Liver (tissue), 9 donors: ENCODE results near the gene PCDH9. TPM values are rescaled to one million over a fixed set of nuclear protein-coding genes. Genes with fewer than 3 reads are reported as not detected.

ENCODE experiments used
- DNase-seq: peaks from one replicate; pipeline ENCODE4 v3.0.0-alpha.2; 2017; ENCODE audit warnings: low spot score
- H3K27ac ChIP-seq, 2 donors: one replicate each; pipeline ENCODE4 v1.7.0; 2013; ENCODE audit warnings: inconsistent platforms in 2 of 2, low read length in 2 of 2, control low read depth in 1 of 2, low read depth in 1 of 2, mild to moderate bottlenecking in 1 of 2
- H3K27me3 ChIP-seq, 4 donors: one replicate each; pipeline versions ENCODE4 v1.6.1 to v1.7.0; 2013; ENCODE audit warnings: low read length in 3 of 4, inconsistent platforms in 1 of 4, mild to moderate bottlenecking in 1 of 4, moderate library complexity in 1 of 4; ENCODE audit not compliant: control insufficient read depth in 4 of 4, insufficient read depth in 4 of 4
- H3K36me3 ChIP-seq, 4 donors: one replicate each; pipeline versions ENCODE4 v1.6.1 to v1.7.0; 2013; ENCODE audit warnings: low read length in 3 of 4, mild to moderate bottlenecking in 3 of 4, low read depth in 1 of 4, moderate library complexity in 1 of 4; ENCODE audit not compliant: control insufficient read depth in 4 of 4, insufficient read depth in 3 of 4
- H3K4me1 ChIP-seq, 4 donors: one replicate each; pipeline versions ENCODE4 v1.6.1 to v1.7.0; 2013; ENCODE audit warnings: low read length in 3 of 4, mild to moderate bottlenecking in 3 of 4, moderate library complexity in 1 of 4; ENCODE audit not compliant: control insufficient read depth in 4 of 4, insufficient read depth in 4 of 4
- H3K4me3 ChIP-seq, 3 donors: one replicate each; pipeline versions ENCODE4 v1.6.1 to v1.7.0; 2013; ENCODE audit warnings: low read length in 3 of 3, control low read depth in 1 of 3, low read depth in 1 of 3, mild to moderate bottlenecking in 1 of 3
- H3K9ac ChIP-seq, 2 donors: one replicate each; pipeline ENCODE4 v1.7.0; 2013; ENCODE audit warnings: low read length in 2 of 2, mild to moderate bottlenecking in 2 of 2, moderate library complexity in 2 of 2, control low read depth in 1 of 2, low read depth in 1 of 2
- H3K9me3 ChIP-seq, 4 donors: one replicate each; pipeline versions ENCODE4 v1.6.1 to v1.7.0; 2013; ENCODE audit warnings: low read length in 3 of 4; ENCODE audit not compliant: control insufficient read depth in 4 of 4
- CTCF ChIP-seq: fragments of 150-350 bp; IDR thresholded peaks from 2 replicates; pipeline ENCODE4 v1.5.1; 2017; ENCODE audit warnings: improper control_type of control experiment, low read depth, low read length; ENCODE audit not compliant: missing input control
- EGR1 ChIP-seq, 2 donors: IDR thresholded peaks; 2 replicates each; pipeline ENCODE4 v1.6.1; 2016 to 2018; ENCODE audit warnings: antibody characterized with exemption in 2 of 2, low read depth in 2 of 2
- FOXA1 ChIP-seq: IDR thresholded peaks from 2 replicates; pipeline ENCODE4 v1.6.1; 2016; ENCODE audit warnings: antibody characterized with exemption
- FOXA2 ChIP-seq: IDR thresholded peaks from 2 replicates; pipeline ENCODE4 v1.6.1; 2016; ENCODE audit warnings: antibody characterized with exemption
- GABPA ChIP-seq, 2 donors: IDR thresholded peaks in 1 of 2; conservative IDR thresholded peaks in 1 of 2; 2 replicates each; pipeline ENCODE4 v1.6.1; 2016; ENCODE audit warnings: antibody characterized with exemption in 2 of 2, mild to moderate bottlenecking in 1 of 2, moderate library complexity in 1 of 2
- HNF4A ChIP-seq, 2 donors: conservative IDR thresholded peaks; 2 replicates each; pipeline ENCODE4 v1.6.1; 2016; ENCODE audit warnings: antibody characterized with exemption in 2 of 2, mild to moderate bottlenecking in 2 of 2
- HNF4G ChIP-seq: IDR thresholded peaks from 2 replicates; pipeline ENCODE4 v1.6.1; 2016; ENCODE audit warnings: antibody characterized with exemption
- JUND ChIP-seq, 2 donors: IDR thresholded peaks; 2 replicates each; pipeline ENCODE4 v1.6.1; 2016; ENCODE audit warnings: antibody characterized with exemption in 2 of 2
- NR2F2 ChIP-seq: IDR thresholded peaks from 2 replicates; pipeline ENCODE4 v1.6.1; 2016; ENCODE audit warnings: antibody characterized with exemption
- RAD21 ChIP-seq, 2 donors: IDR thresholded peaks; 2 replicates each; pipeline ENCODE4 v1.6.1; 2016; ENCODE audit warnings: antibody characterized with exemption in 2 of 2, mild to moderate bottlenecking in 2 of 2
- RXRA ChIP-seq, 2 donors: IDR thresholded peaks; 2 replicates each; pipeline ENCODE4 v1.6.1; 2017 to 2018; ENCODE audit warnings: antibody characterized with exemption in 2 of 2, mild to moderate bottlenecking in 1 of 2
- SP1 ChIP-seq: IDR thresholded peaks from 2 replicates; pipeline ENCODE4 v1.6.1; 2018; ENCODE audit warnings: antibody characterized with exemption, mild to moderate bottlenecking
- TAF1 ChIP-seq: conservative IDR thresholded peaks from 2 replicates; pipeline ENCODE4 v1.6.1; 2016; ENCODE audit warnings: antibody characterized with exemption, mild to moderate bottlenecking
- YY1 ChIP-seq: IDR thresholded peaks from 2 replicates; pipeline ENCODE4 v1.6.1; 2016; ENCODE audit warnings: antibody characterized with exemption, mild to moderate bottlenecking
- ZBTB33 ChIP-seq: IDR thresholded peaks from 2 replicates; pipeline ENCODE4 v1.6.1; 2016; ENCODE audit warnings: antibody characterized with exemption
- WGBS: extraction: QIAGEN DNeasy Blood & Tissue Kit; methylation state at CpG from one replicate; pipeline ENCODE4 v1.1.7; 2013; 5-methylcytosine and 5-hydroxymethylcytosine counted together
- polyA plus RNA-seq, 2 donors: library from polyadenylated mRNA; stranded (reverse) in 1 of 2; unstranded in 1 of 2; fragments of 200-250 nt in 1 of 2; fragments of >200 nt in 1 of 2; fragmentation: Nextera tagmentation in 1 of 2; extraction: Ambion mirVana in 1 of 2; gene quantifications; one replicate each; pipeline versions ENCODE4 v1.2.1 to v1.2.3, GENCODE V29; 2013 to 2015
- total RNA-seq, 2 donors: library from RNA; depleted of rRNA; stranded (reverse); fragments of >200 nt; gene quantifications; one replicate each; pipeline ENCODE4 v1.2.3, GENCODE V29; 2014
- TF ChIP-seq, protein P1 (sequence below): IDR thresholded peaks from 2 replicates; pipeline ENCODE4 v1.6.1; 2016; ENCODE audit warnings: antibody characterized with exemption
- TF ChIP-seq, protein P2 (sequence below): IDR thresholded peaks from 2 replicates; pipeline ENCODE4 v1.6.1; 2016; ENCODE audit warnings: antibody characterized with exemption, mild to moderate bottlenecking
- TF ChIP-seq, protein P3 (sequence below): IDR thresholded peaks from 2 replicates; pipeline ENCODE4 v1.6.1; 2016; ENCODE audit warnings: antibody characterized with exemption
- donor health status: healthy.
- donor health status: healthy.
- donor health status: healthy.
- donor health status: healthy.
- donor health status: healthy.

Gene PCDH9
- total and polyA plus RNA-seq, 4 donors = 0.90 to 4.0 (median 2.2) TPM

DNA sequence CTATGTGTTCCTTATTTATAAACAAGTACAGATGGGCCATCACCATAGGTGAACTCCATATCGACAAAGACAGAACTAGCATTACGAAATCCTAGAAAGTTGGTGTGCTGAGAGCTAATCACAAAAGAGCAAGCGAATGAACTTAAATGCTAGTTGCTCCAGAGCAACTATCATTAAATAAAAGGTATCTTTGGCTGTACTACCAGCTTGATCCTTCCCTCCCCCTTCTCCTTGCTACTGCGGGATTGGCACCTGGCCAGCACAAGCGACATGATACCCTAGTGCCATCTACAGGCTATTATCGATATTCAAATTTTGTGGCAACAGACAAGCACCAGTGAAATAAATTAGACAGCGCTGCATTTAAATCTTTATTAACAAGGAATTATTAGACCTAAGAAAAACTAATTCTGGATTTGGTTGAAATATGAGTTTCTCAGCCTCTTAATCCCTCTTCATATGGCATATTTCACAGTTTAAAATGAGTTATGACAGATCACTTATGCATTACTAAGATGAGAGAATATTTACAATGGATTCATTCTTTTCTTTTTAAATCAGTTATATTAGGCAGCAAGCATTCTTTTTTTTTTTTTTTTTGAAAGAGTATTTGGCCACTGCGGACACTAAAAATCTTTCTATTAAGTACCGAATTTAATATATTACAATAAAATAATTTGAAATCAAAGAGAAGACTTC, 5.8 kb downstream of the PCDH9 start:
- WGBS = 17% methylated on average over 9 of the region's 9 CpGs
- H3K36me3 ChIP-seq = no peaks in the 10 kb centered on the region
- H3K27ac ChIP-seq = no peak overlapping the region
- DNase-seq = peak; percentile 59
- H3K9me3 ChIP-seq = no peaks in the 10 kb centered on the region
- H3K4me3 ChIP-seq = peak overlapping the region in 1 of 3 donors; percentile 0
- H3K27me3 ChIP-seq = peaks cover 0 to 6% (median 0%) of the 10 kb centered on the region in 4 donors
- H3K4me1 ChIP-seq = peaks cover 0 to 18% (median 4%) of the 10 kb centered on the region in 4 donors
- peak in 1 of 2 donors; percentile 51 for TF ChIP-seq RXRA (IDR thresholded peaks at IDR 0.05)
- no peak for TF ChIP-seq NR2F2
- peak in 1 of 2 donors; percentile 23 for TF ChIP-seq JUND (IDR thresholded peaks at IDR 0.05)
- TF ChIP-seq EGR1 (IDR thresholded peaks at IDR 0.05; ENCODE audit: low read depth in 2 of 2) = no peak
- TF ChIP-seq, protein P1, sequence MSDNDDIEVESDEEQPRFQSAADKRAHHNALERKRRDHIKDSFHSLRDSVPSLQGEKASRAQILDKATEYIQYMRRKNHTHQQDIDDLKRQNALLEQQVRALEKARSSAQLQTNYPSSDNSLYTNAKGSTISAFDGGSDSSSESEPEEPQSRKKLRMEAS = no peak
- TF ChIP-seq GABPA (IDR thresholded peaks at IDR 0.05 in 1 of 2, conservative IDR thresholded peaks at IDR 0.05 in 1 of 2) = no peak
- no peak for TF ChIP-seq FOXA1
- peak; percentile 77 for TF ChIP-seq CTCF
- TF ChIP-seq, protein P2, sequence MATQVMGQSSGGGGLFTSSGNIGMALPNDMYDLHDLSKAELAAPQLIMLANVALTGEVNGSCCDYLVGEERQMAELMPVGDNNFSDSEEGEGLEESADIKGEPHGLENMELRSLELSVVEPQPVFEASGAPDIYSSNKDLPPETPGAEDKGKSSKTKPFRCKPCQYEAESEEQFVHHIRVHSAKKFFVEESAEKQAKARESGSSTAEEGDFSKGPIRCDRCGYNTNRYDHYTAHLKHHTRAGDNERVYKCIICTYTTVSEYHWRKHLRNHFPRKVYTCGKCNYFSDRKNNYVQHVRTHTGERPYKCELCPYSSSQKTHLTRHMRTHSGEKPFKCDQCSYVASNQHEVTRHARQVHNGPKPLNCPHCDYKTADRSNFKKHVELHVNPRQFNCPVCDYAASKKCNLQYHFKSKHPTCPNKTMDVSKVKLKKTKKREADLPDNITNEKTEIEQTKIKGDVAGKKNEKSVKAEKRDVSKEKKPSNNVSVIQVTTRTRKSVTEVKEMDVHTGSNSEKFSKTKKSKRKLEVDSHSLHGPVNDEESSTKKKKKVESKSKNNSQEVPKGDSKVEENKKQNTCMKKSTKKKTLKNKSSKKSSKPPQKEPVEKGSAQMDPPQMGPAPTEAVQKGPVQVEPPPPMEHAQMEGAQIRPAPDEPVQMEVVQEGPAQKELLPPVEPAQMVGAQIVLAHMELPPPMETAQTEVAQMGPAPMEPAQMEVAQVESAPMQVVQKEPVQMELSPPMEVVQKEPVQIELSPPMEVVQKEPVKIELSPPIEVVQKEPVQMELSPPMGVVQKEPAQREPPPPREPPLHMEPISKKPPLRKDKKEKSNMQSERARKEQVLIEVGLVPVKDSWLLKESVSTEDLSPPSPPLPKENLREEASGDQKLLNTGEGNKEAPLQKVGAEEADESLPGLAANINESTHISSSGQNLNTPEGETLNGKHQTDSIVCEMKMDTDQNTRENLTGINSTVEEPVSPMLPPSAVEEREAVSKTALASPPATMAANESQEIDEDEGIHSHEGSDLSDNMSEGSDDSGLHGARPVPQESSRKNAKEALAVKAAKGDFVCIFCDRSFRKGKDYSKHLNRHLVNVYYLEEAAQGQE = no peak
- no peak for TF ChIP-seq SP1
- TF ChIP-seq RAD21 (IDR thresholded peaks at IDR 0.05) = peak; percentile 97 to 99
- TF ChIP-seq ZBTB33 = peak; percentile 30
- peak in 1 of 2 donors; percentile 46 for TF ChIP-seq HNF4A (conservative IDR thresholded peaks at IDR 0.05)
- no peak for TF ChIP-seq FOXA2
- TF ChIP-seq, protein P3, sequence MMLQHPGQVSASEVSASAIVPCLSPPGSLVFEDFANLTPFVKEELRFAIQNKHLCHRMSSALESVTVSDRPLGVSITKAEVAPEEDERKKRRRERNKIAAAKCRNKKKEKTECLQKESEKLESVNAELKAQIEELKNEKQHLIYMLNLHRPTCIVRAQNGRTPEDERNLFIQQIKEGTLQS = no peak
- TF ChIP-seq HNF4G = no peak
- TF ChIP-seq TAF1 = no peak
- TF ChIP-seq YY1 = peak; percentile 51
- H3K9ac ChIP-seq = no peak overlapping the region
